RPMI8226 (cell line): Measurements from ENCODE around the gene PDXDC1.
A peak's percentile ranks its signal among the peaks of the same experiment; 100 is the strongest.
"Not testable (repeated sequence)": the region's sequence is repeated elsewhere in the genome, so short reads cannot be mapped to it uniquely, and the experiment has no call there.

Source experiments
- DNase-seq: peaks from one replicate; pipeline ENCODE4 v3.0.0-alpha.2; 2015

Gene PDXDC1

DNA sequence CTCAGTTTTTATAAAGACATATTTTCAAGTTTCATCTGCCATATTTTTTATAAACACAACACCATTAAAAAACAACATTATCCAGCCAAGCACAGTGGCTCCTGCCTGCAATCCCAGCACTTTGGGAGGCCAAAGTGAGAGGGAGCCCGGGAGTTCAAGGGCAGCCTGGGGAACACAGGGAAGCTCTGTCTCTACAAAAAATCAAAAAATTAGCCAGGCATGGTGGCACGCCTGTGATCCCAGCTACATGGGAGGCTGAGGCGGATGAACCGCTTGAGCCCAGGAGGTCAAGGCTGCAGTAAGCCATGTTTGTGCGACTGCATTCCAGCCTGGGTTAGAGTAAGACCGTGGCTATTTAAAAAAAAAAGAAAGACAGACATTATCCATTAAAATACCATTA is 98.3 kb downstream of the PDXDC1 start:
- no peak for DNase-seq

DNA sequence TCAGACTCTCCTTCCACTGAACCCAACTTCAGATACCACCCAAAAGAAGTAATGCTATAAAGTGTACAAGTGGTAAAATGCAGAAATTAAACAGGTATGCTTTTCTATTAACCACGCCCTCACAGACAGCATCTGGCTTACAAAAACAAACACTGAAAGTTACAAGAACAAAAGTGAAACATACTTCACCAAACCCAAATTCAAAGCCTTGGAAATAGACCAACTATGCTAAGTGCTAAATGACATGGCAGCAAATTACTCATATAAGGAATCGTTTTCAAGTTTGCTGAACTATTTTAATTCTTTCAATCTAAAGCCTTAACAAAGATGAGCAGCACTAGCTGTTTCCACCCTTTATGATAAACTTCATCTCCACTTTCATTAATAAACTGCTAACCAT is 101.3 kb downstream of the PDXDC1 start:
- DNase-seq = not testable (repeated sequence)

DNA sequence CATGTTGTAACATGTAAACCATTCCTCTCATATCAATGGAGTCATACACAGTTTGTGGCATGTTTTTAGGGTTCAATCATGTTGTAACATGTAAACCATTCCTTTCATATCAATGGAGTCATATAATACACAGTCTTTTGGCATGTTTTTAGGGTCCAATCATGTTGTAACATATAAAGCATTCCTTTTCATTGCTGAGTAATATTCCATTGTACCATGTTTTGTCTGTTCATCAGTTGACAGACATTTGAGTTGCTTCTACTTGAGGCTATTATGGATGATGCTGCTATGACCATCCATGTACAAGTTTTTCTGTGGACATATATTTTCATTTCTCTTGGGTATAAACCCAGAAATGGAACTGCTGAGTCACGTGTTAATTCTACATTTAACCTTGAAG is 106.1 kb downstream of the PDXDC1 start:
- DNase-seq = not testable (repeated sequence)

DNA sequence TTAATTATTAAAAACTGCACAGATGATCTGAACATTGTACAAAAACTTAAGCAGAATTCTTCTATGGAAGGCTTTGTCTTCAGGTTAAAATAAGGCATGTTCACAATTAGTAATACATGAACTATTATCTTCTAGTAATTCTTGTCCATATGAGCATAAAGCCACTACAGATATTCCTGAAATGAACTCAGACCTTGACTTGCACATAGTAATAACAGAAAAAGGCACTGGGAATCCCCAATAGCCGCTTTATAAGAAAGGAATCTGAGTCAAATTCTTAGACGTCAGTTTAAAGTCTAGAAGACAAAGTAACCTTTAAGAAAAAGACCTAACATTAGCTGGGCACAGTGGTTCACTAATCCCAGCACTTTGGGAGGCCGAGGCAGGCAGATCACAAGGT is 108.0 kb downstream of the PDXDC1 start:
- DNase-seq = not testable (repeated sequence)

DNA sequence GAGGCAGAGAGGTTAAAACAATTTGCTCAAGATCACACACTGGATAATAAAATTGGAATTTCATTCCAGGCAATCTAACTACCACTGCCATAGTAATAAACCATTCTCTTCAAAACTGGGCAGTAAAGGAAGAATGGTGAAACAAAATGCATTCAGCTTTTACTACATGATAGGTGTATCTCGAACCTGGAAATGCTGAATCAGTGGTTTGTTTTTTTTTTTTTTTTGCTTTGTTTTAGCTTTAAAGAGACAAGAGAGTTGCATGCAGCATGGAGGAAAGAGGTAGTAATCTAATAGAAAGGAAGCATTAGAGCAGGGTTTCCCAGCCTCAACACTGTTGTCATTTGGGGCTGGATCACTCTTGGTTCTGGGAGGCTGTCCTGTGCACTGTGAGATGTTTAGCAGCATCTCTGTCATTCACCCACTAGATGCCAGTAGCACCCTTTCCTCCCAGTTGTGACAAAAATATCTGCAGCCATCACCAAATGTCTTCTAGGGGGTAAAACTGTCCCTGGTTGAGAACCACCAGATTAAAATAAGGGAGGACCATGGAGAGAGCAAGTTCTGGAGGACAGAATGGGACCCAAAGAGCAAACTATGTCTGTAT is 115.9 kb downstream of the PDXDC1 start:
- not testable (repeated sequence) for DNase-seq

DNA sequence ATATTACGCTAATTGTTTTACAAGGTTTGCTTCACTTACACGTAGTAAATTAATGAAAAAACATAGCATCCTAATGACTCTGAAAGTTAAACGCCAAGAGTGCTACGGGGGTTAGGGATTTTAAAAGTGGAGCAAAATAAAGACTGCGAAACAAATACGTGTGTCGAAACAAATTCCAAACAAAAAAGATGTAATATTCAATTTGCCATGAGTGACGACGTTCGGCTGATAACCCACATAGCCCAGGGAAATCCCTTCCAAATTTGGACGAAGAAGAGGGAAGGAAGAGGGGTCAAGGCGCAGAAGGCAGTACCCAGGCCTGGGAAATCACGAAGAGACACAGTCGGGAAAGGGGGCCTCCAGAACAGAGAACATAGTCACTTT is 118.7 kb downstream of the PDXDC1 start:
- DNase-seq = not testable (repeated sequence)

DNA sequence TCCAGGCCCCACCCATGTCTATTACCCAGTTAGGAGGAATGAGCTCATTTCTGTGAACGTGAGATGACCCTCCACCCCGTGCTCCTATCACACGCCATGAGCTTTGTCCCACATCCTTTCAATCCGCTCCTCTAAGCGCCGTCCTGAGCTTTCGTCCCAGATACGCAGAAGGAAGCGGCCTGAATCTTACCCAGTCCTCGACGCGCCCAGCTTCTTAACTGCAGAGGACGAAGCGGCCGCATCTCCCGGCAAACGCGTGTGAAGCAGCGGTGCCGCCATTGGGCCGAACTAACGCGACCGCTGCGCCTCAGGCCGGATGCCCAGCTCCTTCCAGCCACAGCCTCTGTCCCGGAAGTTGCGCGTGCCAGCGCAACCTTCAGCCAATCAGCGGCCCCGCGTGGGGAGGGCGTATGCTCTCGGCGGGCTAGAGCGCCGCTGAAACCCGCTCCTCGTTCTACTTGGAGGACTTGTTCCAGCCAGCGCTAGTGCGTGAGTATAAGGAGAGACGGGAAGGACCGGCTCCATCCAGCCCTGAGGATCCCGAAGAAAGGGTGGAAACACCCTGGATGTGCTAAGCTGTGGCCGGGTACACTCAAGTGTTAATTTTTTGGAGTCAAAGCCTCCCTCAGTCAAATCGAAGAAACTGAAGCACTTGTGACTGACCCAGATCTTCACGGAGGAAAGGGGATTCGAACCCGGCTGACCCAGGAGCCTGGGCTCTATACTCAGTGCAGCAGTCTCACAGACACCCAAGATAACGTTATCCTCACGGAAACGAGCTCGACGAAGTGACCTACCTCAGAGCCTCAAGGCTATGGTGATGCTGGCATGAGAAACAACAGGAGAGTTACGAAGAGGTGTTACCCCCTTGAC is 119.4 kb downstream of the PDXDC1 start, which contains the start of gene RRN3:
RRN3 (minus strand) TSS at position 318 of the 873 bp plus-strand sequence; CDS start at position 279, 39 bp downstream.
- peak; percentile 95 for DNase-seq

DNA sequence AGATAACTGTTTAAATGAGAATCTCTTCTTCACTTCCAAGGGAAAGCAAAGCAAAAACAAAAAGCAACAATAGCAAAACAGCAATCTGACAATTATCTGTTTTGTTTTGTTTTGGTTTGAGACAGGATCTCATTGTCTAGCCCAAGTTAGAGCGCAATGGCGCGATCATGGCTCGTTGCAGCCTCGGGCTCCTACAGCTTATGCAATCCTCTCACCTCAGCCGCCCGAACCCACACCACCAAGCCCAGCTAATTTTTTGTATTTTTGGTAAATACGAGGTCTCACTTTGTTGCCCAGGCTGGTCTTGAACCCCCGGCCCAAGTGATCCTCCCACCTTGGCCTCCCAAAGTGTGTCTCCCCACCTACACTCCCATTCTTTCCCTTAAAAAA is 121.8 kb downstream of the PDXDC1 start:
- not testable (repeated sequence) for DNase-seq

DNA sequence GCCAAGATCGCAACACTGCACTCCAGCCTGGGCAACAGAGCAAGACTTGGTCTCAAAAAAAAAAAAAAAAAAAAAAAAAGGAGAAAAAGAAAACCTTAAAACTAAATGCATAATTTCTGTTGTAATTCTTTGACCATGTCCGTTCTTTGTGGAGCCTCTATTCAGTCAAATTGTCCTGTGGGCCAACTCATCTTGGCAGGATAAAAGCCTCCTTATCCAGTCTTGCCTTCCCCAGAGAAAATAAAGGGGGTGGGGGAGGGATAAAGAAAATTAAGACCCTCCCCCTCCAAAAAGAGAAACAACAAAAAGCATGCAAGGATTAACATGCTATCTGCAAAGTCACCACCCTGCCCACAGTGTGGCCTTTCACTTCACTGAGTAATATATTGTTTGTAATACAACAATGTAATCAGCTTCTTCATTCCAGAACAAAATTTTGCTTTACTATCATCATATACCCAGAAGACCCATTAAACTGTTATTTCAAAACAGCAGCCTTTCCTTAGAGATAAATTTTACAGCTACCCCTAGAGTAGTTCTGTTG is 124.6 kb downstream of the PDXDC1 start:
- DNase-seq = not testable (repeated sequence)

DNA sequence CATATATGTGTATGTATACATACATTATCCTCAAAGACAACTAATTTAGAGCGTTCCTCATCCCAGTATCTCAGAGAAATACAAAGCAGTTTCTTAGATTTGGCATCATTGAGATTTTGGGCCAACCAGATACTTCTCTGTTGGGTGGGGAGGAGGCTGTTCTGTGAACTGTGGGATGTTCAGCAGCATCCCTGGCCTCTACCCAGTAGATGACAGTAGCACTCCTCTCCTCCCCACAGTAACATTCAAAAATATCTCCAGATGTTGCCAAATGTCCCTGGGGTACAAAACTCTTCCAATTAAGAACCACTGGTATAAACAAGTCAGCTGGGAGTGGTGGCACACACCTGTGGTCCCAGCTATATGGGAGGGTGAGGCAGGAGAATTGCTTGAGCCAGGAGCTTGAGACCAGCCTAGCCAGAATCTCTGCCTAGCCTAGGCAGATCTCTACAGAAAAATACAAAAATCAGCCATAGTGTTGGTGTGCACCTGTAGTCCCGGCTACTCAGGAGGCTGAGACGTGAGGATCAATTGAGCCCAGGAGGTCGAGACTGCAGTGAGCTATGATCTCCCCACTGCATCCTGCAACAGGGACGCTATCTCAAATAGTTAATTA is 125.7 kb downstream of the PDXDC1 start:
- DNase-seq = not testable (repeated sequence)

DNA sequence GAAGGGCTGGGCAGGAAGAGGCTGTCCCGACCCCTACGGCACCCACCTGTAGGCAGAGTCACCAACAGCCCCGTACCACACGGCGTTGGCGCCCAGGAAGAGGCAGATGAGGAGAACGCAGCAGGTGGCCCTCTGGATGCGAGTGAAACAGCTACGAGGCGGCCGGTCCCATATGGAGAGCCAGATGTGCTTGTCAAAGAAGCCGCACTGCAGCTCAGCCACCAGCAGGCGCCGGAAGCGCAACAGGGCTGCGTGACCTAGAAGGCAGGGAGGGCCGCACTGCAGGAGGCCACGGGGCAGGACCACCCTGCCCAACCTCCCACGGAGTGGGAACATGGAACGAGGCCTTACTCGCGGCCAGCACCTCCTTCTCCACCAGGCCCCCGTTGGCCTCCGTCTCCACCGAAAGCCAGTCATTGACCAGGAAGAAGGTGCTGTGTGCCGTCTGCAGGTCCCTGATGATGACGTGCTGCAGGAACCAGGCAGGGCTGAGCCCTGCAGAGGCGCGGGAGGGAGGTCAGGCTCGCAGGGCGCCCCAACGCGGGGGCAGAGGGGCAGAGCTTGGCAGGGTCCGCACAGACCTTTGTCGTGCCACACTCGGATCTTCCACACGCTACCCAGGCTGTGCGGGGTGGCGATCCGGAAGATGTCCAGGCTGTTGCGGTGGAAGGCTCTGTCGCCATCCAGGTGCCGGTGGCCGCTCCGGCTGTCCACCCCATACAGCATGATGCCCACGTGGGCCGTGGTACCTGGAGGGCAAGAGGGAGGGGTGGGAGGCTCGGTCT is 153.0 kb downstream of the PDXDC1 start:
- DNase-seq = not testable (repeated sequence)

DNA sequence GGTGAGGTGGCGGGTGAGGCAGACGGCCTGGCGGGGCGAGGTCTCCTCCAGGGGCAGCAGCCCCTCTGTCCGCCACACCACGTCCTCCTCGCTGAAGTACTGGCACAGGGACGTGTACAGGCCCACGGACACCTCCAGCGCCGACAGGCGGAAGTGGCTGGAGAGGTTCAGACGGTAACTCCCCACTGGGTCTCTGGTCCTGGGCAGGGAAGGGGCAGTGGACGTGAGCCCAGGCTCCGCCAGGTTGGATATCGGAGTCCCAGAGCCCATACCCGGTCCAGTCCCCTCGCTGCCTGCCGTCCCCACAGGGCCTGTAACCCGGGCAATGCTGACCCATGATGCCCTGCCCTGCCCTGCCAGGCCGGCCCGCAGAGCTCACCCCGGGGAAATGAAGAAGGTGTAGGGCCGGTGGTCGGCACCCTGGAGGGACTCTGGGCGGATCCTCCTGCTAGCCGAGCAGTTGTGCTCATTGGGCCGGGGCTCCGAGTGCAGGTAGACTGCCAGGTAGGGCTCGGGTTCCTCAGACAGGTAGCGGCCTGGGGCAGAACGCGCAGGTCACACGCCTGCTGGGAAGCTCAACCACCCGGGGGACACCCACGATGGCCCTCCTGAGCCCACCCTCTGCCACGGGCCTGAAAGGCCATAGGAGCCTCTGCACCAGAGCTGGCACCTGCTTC is 155.6 kb downstream of the PDXDC1 start:
- DNase-seq = not testable (repeated sequence)

DNA sequence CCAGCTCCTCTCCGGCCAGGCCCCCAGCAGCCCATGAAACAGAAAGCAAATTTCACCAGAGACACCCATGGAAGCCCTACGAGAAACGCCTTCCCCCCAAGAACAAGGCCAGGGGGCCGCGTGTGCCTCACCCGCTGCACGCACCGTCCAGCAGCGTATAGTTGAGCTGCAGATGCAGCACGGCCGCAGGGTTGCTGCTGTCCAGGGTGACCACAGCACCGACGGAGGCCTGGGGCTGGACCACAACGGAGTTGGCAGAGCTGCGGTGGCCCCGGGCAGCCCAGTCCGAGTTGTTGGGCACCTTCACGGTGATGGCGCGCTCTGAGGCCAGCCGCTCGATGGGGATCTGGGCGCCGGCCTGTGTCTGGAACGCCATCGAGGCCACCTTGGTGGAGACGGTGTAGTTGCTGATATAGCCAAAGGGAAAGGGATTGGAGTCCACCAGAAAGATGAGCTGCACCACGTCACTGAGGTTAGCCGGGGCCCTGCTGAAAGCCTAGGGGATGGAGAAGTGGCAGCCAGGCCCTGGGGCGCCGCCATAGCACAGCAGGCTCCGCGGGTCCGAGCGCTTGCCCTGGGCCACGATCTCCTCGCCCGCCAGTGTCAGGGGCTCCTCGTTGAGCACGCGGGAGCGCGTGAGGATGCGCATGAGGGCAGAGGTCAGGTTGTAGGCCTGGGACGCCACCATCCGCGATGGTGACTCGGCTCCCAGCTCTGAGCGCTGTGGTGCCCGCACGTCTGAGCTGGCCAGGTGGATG is 156.3 kb downstream of the PDXDC1 start:
- DNase-seq = not testable (repeated sequence)

DNA sequence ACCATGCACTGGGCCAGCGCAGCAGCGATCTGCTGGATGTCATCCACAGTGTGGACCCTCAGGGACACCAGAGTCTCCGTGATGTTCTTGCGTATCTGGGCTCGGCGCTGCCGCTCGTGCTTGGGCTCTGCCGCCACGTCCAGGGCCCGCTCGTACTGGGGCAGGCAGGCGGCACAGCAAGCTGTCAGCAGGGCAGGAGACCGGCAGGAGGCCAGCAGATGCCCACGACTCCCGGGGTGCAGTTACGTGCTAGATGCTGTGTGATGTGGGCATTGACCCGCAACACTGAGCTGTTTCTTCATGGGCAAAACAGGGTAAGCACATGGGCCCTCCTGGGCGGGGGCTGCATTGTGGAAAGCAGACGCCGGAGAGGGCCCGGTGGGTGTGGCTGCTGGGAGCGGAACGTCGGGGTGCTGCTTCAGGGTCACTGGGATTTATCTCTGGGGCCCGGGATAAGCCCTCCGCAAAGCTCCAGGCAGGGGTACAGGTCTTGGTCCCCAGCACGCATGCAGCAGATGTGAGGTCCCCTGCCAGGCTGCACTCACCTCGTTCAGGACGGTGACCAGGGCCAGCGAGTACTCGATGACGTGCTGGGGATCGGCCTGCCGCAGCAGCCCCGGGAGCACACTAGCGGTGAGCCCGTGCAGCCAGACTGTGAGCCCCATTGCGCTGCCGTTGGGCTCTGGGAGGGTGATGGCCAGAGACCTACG is 158.0 kb downstream of the PDXDC1 start:
- DNase-seq = not testable (repeated sequence)

DNA sequence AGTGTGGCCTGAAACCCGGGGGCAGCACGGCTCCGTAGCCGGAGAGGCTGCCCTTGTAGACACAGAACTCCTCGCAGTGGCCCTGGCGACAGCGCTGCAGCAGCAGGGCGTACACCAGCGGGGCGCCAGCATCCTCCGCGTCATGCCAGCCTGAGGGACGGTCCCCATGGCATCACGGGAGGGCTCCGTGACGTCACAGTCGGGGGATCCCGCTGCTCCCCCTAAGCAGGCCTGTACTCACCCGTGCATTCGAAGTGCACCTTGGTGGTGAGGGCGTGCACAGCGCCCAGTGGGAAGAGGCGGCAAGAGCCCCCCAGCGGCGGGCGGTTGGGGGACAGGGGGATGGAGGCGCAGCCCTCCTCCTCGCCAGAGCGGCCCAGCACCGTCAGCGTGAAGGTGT is 158.7 kb downstream of the PDXDC1 start:
- DNase-seq = not testable (repeated sequence)

DNA sequence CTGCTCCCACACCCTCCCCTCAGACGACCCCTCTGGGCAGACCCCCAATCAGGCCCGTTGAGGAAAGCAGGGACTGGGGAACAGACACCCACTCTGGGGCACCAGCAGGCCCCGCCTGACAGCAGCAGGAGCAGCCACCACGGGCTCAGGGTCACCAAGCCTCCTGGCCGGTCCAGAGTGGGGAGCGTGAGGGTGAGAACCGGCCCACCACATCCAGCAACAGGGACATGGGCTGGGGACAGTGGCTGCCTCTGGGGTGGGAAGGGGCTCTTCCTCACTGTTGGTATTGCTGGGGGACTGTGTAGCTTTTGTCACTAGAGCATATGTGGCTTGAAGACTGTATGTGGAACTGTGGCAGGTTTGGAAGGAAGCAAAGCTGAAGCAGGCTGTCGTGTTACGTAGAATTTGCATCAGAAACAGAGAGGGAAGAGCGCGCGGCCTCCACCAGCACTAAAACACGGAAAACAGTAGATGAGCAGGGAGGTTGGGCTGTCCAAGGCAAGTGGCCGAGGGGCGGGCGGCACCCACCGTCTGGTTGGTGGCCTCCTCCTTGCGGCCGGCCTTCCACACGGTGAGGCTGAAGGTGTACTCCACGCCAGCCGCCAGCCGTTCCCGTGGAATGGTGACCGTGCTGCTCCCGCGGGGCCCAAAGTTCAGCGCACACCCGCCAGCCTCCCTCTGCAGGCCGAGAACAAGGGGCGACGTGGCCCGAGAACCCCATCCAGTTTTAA is 160.1 kb downstream of the PDXDC1 start:
- DNase-seq = not testable (repeated sequence)

DNA sequence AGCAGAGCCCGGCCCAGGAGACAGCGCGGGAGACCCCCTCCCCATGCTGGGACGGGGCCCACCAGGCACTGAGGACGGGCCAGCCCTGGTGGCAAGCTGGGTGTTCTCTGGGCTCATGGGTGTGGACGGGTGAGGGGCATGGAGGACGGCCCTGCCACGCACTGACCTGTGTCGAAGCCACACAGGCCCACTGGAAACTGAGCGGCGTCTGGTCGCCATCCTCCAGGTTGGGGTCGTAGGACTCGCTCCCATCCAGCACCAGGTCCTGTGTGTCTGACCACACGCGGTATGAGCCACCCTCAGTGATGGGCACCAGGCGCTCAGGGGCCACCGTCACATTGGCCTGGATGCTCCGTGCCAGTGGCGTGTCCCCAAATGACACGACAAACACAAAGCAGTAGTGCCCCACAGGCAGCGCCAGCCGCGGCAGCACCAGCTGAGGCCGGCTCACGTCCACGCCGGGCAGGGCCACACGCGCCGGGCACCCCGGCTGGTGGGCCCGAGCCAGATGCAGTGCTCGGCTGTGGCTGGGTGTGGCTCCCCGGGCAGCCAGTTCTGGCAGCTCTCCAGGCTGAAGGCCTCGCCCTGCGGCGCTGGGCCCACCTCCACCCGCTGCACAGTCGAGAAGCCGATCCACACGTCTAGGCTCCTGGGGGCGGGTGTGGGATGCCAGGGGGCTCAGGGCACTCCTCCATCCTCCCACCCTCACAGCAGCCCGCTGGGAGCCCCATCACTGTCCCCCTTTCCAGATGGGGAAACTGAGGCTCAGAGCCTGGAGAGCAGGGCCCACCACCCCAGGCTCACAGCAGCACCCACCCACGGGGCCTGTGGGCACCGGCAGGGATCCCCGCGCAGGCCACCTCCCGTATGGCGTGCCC is 160.9 kb downstream of the PDXDC1 start:
- DNase-seq = not testable (repeated sequence)

DNA sequence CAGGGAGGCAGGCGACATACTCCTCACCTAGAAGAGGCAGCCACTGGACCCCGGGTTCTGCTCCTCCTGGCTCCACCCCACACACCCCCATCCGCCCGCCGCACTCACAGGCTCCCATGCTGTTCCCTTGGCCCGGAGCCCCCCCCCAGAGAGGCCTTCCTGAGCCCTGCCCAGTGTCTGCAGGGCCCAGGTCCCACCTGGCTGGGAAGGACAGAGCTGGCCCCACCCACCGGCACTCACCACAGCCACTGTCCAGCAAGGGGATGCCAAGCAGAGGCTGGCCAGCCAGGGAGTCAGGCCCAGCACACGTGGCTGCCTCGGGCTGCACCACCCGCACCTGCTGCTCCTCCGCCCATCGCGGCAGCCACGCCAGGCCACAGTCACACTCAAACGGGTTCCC is 162.7 kb downstream of the PDXDC1 start:
- DNase-seq = not testable (repeated sequence)
